Neural cell (in vitro differentiated cells): ENCODE data around the gene ARID3A.

ENCODE experiments used
- EP300 ChIP-seq: fragments of 450-650 bp; conservative IDR thresholded peaks from 2 replicates; pipeline ENCODE4 v1.6.1; 2014; ENCODE audit warnings: antibody characterized with exemption, mild to moderate bottlenecking, moderate library complexity; ENCODE audit not compliant: poor library complexity, severe bottlenecking
- EZH2 ChIP-seq: fragments of 200-600, 300-800 bp; shearing (Covaris generic), sonication (generic); IDR thresholded peaks from 2 replicates; pipeline ENCODE4 v1.6.1; 2014; ENCODE audit warnings: antibody characterized with exemption, low read length, borderline replicate concordance, mild to moderate bottlenecking; ENCODE audit not compliant: insufficient read depth, poor library complexity, severe bottlenecking
- TAF1 ChIP-seq: IDR thresholded peaks from 2 replicates; pipeline ENCODE4 v1.6.1; 2012; ENCODE audit warnings: low read depth
- TF ChIP-seq, protein P1 (sequence below): fragments of 450-650 bp; IDR thresholded peaks from 2 replicates; pipeline ENCODE4 v1.5.1; 2014; ENCODE audit warnings: antibody characterized with exemption, mild to moderate bottlenecking, moderate library complexity; ENCODE audit not compliant: poor library complexity, severe bottlenecking

GRCh38 chr19:954672-955494, 29.0 kb downstream of the ARID3A start:
- TF ChIP-seq TAF1 (no peak), EP300 (no peak), EZH2 (no peak)
- TF ChIP-seq, protein P1, sequence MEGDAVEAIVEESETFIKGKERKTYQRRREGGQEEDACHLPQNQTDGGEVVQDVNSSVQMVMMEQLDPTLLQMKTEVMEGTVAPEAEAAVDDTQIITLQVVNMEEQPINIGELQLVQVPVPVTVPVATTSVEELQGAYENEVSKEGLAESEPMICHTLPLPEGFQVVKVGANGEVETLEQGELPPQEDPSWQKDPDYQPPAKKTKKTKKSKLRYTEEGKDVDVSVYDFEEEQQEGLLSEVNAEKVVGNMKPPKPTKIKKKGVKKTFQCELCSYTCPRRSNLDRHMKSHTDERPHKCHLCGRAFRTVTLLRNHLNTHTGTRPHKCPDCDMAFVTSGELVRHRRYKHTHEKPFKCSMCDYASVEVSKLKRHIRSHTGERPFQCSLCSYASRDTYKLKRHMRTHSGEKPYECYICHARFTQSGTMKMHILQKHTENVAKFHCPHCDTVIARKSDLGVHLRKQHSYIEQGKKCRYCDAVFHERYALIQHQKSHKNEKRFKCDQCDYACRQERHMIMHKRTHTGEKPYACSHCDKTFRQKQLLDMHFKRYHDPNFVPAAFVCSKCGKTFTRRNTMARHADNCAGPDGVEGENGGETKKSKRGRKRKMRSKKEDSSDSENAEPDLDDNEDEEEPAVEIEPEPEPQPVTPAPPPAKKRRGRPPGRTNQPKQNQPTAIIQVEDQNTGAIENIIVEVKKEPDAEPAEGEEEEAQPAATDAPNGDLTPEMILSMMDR = no peak
